HG02610 (cell line): ENCODE results near the gene ASB3.
"Not testable (repeated sequence)": the region's sequence is repeated elsewhere in the genome, so short reads cannot be mapped to it uniquely, and the experiment has no call there.

Experiments used
- ATAC-seq: cut with Tn5 transposase; IDR thresholded peaks from one replicate; pipeline ENCODE4 v1.9.1; 2021; ENCODE audit warnings: mild to moderate bottlenecking, moderate library complexity; ENCODE audit not compliant: unreplicated experiment

The ASB3 gene

DNA sequence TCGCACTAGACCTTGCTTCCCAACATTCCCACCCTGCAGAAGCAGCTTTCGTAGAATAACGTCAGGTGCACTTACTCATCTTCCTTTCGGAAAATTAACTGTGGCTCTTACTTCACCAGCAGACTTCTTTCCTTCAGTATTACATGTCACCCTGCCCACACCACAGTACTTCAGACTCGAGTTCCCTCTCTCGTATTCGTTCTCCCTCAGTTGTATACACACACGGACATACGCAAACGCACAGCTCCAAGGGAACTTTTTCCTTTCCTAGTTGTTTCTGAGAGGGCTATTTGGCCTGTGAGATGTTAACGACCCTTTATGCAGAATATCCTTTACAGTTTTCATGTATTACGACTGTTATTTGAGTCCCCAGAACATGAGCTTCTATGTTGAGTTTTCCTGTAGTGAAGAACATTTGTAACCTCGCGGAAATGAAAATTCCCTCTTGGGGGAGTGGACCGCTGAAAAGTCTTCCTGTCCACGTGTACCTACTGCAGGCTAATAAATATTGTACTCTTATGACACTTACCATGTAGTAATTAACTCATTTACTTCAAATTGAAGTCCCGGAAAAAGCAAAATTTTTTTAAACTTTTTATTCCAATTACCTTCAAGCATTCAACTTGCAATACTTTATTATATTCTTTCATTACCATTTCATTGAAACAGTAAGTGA is 999 bp upstream of the ASB3 start:
- no peak for ATAC-seq

DNA sequence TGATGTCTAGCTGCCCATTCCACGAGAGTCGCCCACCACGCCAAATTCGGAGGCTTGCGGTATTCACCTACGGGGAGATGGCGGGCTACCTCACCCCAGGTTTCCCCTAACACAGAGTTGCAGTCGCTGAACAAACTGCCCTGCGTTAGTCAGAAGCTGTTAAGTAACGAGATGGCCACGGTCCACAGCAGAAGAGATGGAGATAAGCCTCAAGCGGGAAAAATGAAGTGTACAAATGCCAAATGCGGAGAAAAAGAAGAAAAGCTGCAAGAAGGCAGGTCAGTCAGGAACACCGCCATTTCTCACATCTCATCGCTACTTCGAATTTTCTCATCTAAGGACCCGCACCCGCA is 425 bp downstream of the ASB3 start:
- ATAC-seq, result peak; percentile 21

DNA sequence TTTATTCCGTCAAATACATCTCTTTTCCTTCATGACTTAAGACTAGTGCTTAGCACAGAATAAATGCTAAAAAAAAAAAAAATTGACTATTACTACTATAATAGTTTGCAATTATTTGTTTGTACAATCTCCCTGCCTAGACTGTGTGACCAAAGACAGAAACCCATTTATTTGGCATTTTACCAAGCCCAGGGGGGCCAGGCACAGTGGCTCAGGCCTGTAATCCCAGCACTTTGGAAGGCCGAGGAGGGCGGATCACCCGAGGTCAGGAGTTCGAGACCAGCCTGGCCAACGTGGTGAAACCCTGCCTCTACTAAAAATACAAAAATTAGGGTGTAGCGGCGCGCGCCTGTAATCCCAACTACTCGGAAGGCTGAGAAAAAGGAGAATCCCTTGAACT is 1.4 kb downstream of the ASB3 start:
- ATAC-seq, result no peak

DNA sequence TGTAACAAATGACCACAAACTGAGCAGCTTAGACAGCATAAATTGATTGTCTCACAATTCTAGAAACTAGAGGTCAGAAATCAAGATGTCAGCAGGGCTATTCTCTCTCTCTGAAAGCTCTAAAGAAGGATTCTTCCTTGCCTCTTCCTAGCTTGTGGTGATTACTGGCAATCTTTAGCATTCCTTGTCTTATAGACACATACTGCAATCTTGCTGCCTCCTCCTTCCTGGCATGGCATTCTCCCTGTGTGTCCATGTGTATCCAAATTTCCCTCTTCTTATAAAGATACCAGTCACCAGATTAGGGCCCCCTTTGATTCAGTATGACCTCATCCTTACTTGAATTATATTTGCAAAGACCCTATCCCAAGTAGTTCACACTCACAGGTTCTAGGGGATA is 2.3 kb downstream of the ASB3 start:
- ATAC-seq, result no peak

DNA sequence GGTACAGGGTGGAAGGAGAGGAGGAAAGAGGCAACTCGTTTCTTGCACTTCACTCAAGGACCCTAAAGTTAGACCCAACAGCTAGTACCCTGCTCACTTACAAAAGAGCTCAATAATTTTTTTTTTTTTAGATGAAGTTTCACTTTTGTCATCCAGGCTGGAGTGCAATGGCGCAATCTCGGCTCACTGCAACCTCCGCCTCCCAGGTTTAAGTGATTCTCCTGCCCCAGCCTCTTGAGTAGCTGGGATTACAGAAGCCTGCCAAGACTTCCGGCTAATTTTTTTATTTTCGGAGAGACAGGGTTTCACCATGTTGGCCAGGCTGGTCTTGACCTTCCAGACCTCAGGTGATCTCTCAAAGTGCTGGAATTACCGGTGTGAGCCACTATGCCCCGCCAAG is 4.1 kb downstream of the ASB3 start:
- ATAC-seq, result no peak

DNA sequence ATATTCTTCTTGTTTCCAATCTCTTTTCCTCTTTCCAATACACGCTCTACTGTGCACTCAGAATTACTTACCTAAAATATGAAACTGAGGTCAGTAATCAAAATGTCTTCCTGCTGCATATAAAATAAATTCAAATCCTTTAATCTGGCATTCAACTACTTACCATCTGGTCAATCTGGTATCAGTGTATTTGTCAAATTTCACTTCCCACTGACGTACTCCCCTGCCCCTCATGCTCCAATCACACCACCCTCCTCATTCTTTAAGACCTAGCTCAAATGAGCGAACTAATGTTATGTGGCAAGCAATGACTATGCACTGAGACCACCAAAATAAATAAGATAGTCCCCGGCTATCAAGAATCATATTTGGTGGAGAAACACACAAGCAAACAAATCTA is 6.7 kb downstream of the ASB3 start:
- ATAC-seq, result no peak

DNA sequence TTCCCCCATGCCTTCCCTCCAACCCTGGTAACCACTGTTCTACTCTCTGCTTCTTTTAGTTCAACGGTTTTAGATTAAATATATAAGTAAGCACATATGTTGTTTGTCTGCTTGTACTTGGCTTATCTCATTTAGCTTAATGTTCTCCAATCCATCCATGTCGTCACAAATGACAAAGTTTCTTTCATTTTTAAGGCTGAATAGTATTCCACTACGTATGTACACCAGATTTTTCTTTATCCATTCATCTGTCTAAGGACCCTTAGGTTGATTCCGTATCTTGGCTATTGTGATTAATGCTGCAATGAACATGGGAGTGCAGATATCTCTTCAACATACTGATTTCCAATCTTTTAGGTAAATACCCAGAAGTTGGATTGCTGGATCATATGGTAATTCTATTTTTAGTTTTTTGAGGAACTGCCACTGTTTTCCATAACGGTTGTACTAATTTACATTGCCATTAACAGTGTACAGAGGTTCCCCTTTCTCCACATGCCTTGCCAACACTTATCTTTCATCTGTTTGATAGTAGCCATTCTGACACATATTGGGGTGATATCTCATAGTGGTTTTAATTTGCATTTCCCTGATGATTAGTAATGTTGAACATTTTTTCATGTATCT is 8.1 kb downstream of the ASB3 start:
- no peak for ATAC-seq

DNA sequence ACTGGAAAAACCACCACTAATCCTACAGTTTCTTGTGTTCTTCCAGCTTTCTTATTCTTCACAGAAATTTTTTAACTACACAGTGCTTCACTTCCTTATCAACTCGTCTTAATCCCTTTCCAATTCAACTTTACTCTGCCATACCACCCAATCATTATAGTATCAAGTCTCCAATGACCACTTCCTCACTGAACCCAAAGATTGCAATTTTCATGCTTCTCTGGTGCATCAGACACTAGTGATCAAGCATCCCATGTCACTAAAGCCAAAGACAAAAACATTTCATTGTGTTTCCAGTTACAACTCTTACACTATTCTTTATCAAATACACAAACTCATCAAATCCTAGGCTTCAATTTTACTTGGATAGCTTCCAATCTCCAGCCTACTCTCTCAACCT is 9.6 kb downstream of the ASB3 start:
- no peak for ATAC-seq

DNA sequence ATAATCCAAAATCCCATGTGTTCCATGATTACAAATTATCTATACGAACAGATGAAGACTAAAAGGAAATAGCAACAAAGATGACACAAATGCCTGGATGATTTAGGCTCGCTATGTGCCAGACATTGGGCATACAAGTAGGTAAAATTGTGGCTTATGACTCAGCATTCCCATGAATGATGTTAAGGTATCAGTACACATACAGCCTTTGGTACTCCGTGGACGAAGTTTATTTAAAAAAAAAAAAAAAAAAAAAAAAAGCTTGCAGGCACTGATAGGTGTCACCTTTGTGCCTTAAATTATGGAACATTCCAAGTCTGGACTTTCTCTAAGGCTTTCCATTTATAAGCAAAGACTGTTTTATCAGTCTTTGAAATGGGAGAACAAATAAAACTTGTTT is 16.5 kb downstream of the ASB3 start:
- ATAC-seq, result no peak

DNA sequence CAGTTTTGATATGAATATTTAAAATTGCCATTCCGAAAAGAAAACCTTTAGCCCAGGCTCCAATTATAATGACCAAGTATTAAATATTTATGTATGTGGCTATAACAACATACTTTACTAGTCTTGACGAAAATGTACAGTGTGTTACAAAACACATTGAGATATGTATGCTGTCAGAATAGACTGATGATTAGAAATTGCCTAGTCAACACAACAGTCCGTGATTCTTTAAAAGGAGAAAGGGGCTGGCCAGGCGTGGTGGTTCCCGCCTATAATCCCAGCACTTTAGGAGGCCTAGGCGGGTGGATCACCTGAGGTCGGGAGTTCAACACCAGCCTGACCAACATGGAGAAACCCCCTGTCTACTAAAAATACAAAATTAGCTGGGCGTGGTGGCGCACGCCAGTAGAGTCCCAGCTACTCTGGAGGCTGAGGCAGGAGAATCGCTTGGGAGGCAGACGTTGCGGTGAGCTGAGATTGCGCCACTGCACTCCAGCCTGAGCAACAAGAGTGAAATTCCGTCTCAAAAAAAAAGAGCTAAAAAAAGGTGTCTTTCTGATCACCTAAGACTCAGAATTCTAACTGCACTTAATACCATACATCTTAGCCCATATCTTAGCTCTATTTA is 17.3 kb downstream of the ASB3 start:
- no peak for ATAC-seq

DNA sequence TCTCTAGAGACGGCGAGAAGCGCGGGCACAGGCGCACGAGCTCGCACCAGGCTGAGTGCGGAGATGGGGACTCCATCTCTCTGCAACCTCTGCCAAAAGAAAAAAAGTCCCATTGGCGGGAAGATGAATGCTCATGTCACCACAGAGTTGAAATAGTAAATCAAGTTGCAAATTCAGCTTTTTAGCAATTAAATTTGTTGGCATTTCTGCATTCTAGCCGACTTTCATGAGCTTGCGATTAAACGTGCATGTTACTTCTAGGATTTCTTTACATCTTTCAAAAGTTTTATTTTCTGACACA is 18.6 kb downstream of the ASB3 start:
- ATAC-seq, result peak; percentile 37

DNA sequence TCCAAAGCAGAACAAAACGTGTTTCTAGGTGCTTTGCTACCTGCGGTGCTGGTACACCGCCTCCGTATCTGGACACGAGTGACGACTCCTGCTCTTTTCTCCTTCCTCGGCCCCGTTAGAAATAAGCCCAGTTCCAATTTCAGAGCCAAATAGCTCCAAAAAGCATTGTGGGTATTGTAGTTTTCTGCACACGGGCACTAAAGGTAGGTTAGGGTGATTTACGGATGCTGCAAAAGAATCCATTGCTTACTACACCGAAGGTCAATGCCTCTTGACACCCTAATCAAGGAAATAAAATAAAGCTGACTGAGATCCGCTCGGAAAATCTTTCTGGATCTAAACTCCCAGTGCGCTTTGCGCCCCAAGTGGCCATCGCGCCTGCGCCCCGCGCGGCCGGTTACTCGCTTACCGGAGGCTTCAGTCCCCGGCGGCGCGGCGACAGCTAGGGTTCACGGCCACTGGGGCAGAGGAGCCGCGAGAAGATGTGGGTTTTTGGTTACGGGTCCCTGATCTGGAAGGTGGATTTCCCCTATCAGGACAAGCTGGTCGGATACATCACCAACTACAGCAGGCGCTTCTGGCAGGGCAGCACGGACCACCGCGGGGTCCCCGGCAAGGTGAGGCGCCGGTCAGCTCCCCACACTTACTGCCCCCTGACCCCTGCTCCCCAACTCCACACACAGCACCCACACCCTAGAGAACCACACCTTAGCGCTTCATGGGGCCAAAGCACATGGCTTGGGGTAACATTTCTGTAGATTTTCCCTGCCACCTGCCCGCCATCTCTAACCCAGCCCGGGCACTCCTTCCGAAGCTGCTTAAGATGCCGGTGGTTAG is 19.1 kb downstream of the ASB3 start, which contains the start of gene CHAC2:
Gene CHAC2 (plus strand): TSS at position 400 of the 837 bp plus-strand sequence. CDS start 83 bp downstream, at position 483.
- peak; percentile 93 for ATAC-seq

DNA sequence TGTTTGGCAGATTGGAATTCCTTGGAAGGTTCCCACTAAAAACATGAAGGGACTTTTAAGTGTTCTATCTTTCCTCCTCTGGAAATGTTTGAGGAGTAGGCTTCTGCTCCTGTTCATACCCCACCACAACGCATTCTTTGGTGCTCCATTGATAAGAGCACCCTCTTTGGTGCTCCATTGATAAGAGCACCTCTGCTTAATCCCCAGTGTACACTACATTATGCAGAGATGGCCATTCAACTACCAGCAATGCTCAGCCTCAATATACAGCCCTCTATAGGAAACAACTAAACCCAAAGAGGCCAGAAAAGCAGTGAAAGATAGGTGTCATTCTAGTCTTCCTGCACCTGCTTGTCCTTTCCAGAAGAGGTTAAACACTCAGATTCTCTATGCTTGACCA is 21.0 kb downstream of the ASB3 start:
- no peak for ATAC-seq

DNA sequence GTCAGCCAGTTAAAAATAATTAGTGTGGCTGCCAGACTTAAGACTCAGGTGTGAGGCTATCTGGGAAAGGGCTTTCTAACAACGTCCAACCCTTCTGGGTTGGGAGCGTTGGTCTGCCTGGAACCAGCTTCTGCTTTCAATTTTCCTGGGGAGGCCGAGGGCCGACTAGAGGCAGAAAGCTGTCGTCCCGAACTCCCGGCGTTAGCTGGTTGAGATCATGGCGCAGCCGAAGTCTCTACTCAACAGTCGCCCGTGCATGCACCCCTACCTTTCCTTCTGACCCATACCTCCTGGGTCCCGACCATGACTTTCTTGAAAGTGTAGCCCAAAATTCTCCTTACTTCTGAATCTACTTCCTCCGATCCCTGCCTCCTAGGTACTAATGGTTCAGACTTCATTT is 29.5 kb downstream of the ASB3 start:
- ATAC-seq, result not testable (repeated sequence)

DNA sequence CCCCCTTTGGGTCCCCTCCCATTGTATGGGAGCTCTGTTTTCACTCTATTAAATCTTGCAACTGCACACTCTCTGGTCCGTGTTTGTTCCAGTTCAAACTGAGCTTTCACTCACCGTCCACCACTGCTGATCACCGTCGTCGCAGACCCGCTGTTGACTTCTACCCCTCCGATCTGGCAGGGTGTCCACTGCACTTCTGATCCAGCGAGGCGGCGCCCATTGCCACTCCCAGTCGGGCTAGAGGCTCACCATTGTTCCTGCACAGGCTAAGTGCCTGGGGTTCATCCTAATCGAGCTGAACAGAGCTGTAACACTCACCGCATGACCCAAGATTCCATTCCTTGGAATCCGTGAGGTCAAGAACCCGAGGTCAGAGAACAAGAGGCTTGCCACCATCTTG is 30.1 kb downstream of the ASB3 start:
- ATAC-seq, result no peak

DNA sequence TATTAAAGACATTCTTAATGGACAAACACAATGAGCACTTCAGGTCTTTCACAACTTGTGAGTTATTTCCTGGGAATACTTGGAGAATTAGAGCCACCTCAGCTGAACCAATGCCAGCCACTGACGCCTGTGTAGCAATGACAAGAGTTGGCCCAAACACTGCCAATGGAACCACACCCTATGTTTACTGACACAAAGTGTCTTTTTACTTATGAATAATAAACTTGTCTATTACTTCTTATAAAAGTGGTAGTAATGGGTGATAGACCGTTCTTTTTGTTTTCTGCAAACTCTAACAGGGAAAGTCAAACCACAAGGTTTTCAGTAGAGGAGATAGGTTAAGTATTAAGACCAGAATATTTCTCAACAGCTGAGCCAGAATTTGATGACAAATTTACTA is 31.6 kb downstream of the ASB3 start:
- no peak for ATAC-seq

DNA sequence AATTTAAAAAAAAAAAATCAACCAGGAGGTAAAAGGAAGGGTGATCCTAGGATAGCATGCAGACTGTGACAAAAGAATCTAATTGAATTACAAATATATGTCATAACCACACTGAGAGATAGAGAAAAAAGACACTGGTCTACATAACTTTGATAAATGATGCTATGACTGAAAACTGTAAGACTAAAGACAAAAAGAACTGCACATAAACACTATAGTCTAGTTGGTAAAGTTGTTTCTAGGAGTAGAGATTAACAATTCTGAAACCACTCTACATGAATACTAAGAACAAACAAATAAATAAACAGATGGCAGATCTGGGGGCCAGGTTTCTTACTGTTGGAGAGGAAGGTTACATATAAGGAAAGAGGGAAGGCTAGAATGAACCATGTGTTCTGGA is 33.7 kb downstream of the ASB3 start:
- ATAC-seq, result peak; percentile 50

DNA sequence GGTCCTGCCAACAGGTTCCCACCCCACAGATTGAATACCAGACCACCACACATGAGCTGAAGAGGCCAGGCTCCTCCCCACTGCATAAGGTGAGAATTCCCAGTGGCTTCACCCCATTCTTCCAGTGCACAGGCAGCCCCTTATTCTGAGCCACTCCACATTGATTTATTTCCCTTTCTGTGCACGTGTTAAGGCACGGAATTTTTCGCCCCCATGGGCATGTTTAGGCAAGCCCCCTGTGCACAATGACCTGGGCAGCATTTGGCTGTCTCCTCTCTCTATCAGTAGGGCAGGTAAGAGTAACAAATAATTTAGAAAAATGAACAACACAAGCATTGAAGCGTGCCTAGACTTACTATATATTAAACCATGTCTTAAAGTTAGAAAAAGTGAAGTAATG is 34.4 kb downstream of the ASB3 start:
- ATAC-seq, result no peak

DNA sequence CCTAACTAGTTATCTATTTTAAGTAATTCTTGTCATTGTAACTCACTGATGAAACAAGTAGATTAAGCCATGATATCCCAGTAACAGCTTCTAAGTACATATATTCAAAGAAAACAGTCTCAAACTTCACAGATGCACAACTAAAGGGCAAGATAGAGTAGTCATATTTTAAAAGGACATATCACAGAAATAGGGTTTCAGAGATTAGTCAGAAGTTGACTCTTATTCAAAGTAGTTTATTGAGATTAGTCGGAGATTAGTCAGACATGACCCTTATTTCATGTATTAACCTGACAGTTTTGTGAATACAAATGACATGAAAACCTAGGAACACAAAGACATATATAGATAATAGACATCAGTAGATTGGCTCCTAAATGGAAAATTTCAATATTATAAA is 35.0 kb downstream of the ASB3 start:
- peak; percentile 97 for ATAC-seq

DNA sequence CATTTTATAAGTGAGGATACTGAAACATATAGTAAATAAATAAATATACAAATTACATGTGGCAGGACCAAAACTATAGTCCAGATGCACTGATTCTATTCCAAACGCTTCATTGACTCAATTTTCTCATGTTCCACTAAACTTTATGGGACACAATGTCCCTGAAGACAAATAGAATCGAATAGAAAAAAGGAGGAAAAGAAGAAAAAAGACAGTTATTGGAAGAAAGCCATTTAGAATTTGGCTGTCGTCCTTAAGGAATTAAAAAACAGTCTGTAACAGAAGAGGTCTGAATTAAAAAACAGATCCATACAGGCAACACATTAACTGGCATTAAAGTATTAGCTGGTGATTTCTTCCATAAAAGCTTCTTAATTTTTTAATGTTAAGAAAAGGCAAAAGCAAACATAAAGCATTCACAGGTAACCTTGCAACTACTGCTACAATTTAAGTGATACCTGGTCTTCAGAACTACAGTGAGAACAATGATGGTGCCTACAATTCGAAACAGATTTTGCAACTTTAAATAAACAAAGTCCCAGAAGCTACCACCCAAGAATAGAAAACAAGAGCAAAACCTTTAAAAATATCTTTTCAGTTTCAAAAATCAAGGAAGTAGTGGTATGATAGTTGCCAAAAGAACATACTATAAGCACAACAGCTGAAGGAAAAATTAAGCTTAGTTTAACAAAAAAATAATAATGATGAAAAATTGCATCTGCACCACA is 36.5 kb downstream of the ASB3 start:
- no peak for ATAC-seq

DNA sequence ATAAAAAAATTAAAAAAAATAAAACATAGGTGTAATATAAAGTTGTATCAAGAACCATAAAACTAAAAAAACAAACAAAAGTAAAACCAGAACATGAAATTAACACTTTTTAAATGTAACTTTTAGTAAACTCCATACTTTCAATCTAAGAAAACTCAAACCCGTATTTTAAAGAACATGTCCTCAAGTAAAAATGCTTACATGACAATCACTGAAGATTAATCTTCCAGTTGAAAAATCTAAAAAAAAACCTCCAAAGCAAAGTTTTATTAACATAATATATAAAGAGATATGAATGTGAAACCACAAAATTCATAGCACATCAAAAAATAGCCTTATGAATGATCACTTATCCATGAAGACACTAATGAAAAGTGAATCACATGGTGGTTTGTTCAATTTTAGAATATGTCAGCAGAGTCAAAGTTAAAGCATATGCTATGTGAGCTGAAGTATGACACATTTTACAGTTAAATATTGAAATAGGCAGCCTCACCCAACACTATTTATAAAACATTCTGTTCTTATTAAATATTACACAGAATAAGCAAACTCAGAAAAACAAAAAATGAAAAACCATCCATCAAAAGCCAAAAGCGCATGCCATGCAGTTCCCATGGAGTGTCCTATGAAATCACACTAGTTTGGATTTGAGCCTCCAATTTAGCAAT is 42.2 kb downstream of the ASB3 start:
- ATAC-seq, result no peak
